ENCODE data around the gene LHFPL2.

- TF ChIP-seq CTCF (IDR thresholded peaks at IDR 0.05) = no peak
- TF ChIP-seq POLR2A (IDR thresholded peaks at IDR 0.05) = no peak
Measured at GRCh38 chr5:78615697-78616096, 32.9 kb downstream of the LHFPL2 start.

All from testis (tissue), 2 donors.